HepG2 (cell line): ENCODE data around the gene CDCP1. TPM values are rescaled to one million over a fixed set of nuclear protein-coding genes. Genes with fewer than 3 reads are reported as not detected.

ENCODE experiments used
- ATAC-seq: fragments of 200-7000 bp; cut with Tn5 transposase; 3 replicates; pipeline ENCODE4 v1.9.1; 2020; ENCODE audit warnings: mild to moderate bottlenecking, moderate library complexity
- BruUV-seq: library from RNA; stranded (reverse); fragments of 400-500 nt; replicated peaks from 2 replicates; lab custom pipeline; 2021; lab: Mats Ljungman, UMichigan
- CTCF ChIA-PET: fragments of 300-600 bp; formaldehyde crosslinking; extraction: SDS; loops from one replicate; lab custom pipeline; 2021; ENCODE audit warnings: low total read pairs, inconsistent platforms, low intra/inter-chr PET ratio; lab: Yijun Ruan, JAX
- POLR2A ChIA-PET: fragments of 350-600 bp; sonication (Branson Sonifier 250); formaldehyde crosslinking; loops from one replicate; lab custom pipeline; 2020; ENCODE audit warnings: antibody characterized with exemption, inconsistent platforms; lab: Yijun Ruan, JAX
- DNase-seq: peaks from one replicate; pipeline ENCODE4 v3.0.0-alpha.2; 2015; ENCODE audit warnings: low spot score
- FAIRE-seq: peaks from 3 replicates; lab custom pipeline; 2011; peaks lifted over from hg19 to GRCh38; lab: Jason Lieb, UNC
- H2AFZ ChIP-seq: one replicate; pipeline ENCODE4 v1.6.1; 2011; ENCODE audit warnings: low read length, inconsistent platforms
- H3K27ac ChIP-seq: fragments of 300-600 bp; 3 replicates; pipeline ENCODE4 v1.8.0; 2011; ENCODE audit warnings: mixed run types, mild to moderate bottlenecking, mixed read lengths, low read length, inconsistent platforms; ENCODE audit not compliant: insufficient read depth; ENCODE audit errors: extremely low read length
- H3K27me3 ChIP-seq, 2 experiments: fragments of 200-600 bp in 1 of 2; 2 replicates in 1 of 2; 3 replicates in 1 of 2; pipeline versions ENCODE4 v1.6.0 to v1.8.0; 2011; ENCODE audit warnings: low read length in 2 of 2, mild to moderate bottlenecking in 2 of 2, moderate library complexity in 2 of 2, inconsistent platforms in 1 of 2; ENCODE audit not compliant: insufficient read depth in 2 of 2, control insufficient read depth in 1 of 2
- H3K36me3 ChIP-seq, 2 experiments: fragments of 200-600 bp in 1 of 2; replicated peaks in 1 of 2; 2 replicates in 1 of 2; 3 replicates in 1 of 2; pipeline versions ENCODE4 v1.5.1 to v1.8.0; 2011; ENCODE audit warnings: low read length in 2 of 2, inconsistent platforms in 1 of 2; ENCODE audit not compliant: insufficient read depth in 2 of 2, control insufficient read depth in 1 of 2
- H3K4me1 ChIP-seq: 2 replicates; pipeline ENCODE4 v1.5.1; 2012; ENCODE audit warnings: low read length, inconsistent platforms; ENCODE audit not compliant: insufficient read depth
- H3K4me2 ChIP-seq: 2 replicates; pipeline ENCODE4 v1.6.0; 2011; ENCODE audit warnings: low read depth, low read length, inconsistent platforms
- H3K4me3 ChIP-seq, 3 experiments: fragments of 200-600 bp in 1 of 3; sonication (generic), shearing (Covaris generic) in 1 of 3; replicated peaks in 1 of 3; 2 replicates each; pipeline ENCODE4 v1.5.1; 2011 to 2016; ENCODE audit warnings: low read length in 3 of 3, inconsistent platforms in 2 of 3, low read depth in 2 of 3, mild to moderate bottlenecking in 2 of 3, control low read depth in 1 of 3, mixed read lengths in 1 of 3; ENCODE audit not compliant: insufficient read depth in 1 of 3
- H3K79me2 ChIP-seq: one replicate; pipeline ENCODE4 v1.6.1; 2011; ENCODE audit warnings: low read length, inconsistent platforms; ENCODE audit not compliant: insufficient read depth
- H3K9ac ChIP-seq: 2 replicates; pipeline ENCODE4 v1.6.0; 2011; ENCODE audit warnings: mild to moderate bottlenecking, low read depth, low read length, inconsistent platforms; ENCODE audit not compliant: insufficient read depth
- H3K9me3 ChIP-seq: 2 replicates; pipeline ENCODE4 v1.5.1; 2012; ENCODE audit warnings: mild to moderate bottlenecking, low read length
- H4K20me1 ChIP-seq: 2 replicates; pipeline ENCODE4 v1.6.0; 2011; ENCODE audit warnings: inconsistent platforms, mild to moderate bottlenecking, low read length, moderate library complexity; ENCODE audit not compliant: insufficient read depth
- KMT2A ChIP-seq: sonication (generic); formaldehyde crosslinking; IDR thresholded peaks from 2 replicates; pipeline ENCODE4 v1.4.0; 2020; ENCODE audit warnings: missing genetic modification reagents
- RBM39 ChIP-seq: fragments of 200-400 bp; formaldehyde crosslinking; IDR thresholded peaks from one replicate; pipeline ENCODE4 v1.6.1; 2018; ENCODE audit warnings: antibody characterized with exemption, mild to moderate bottlenecking, low read depth, low read length; ENCODE audit not compliant: poor library complexity, severe bottlenecking
- ZEB1 ChIP-seq: IDR thresholded peaks from 2 replicates; pipeline ENCODE4 v1.6.1; 2012; ENCODE audit warnings: mild to moderate bottlenecking, low read depth, inconsistent platforms; ENCODE audit not compliant: insufficient replicate concordance
- ZFP1 ChIP-seq: IDR thresholded peaks from 2 replicates; pipeline ENCODE4 v1.6.1; 2016
- WGBS: methylation state at CpG from one replicate; pipeline ENCODE4 v1.1.6; 2017; ENCODE audit warnings: low lambda C conversion rate; 5-methylcytosine and 5-hydroxymethylcytosine counted together
- in situ Hi-C: cut with HindIII; loops from 2 replicates; pipeline ENCODE4 v1.10.0; 2017; ENCODE audit warnings: low pct_unique_long_range_greater_than_20kb; ENCODE audit not compliant: extremely low pct_ligation_motif_present
- intact Hi-C: fragments of 100-400 bp; cut with micrococcal nuclease; formaldehyde crosslinking; loops from one replicate; pipeline ENCODE4 v1.10.0; 2022; ENCODE audit not compliant: unreplicated experiment
- polyA plus RNA-seq, 8 experiments: library from polyadenylated mRNA; depleted of rRNA in 3 of 8; stranded (reverse) in 7 of 8; unstranded in 1 of 8; fragments of >200 nt; fragmentation: Illumina TruSeq in 4 of 8; extraction: Trizol in 4 of 8; gene quantifications; 2 replicates each; pipeline versions ENCODE4 v1.2.1 to v1.2.3, GENCODE V29; 2011 to 2016; ENCODE audit warnings: low read depth in 4 of 8, missing spikeins in 1 of 8, mixed read lengths in 1 of 8; ENCODE audit not compliant: insufficient read depth in 1 of 8
- total RNA-seq, 5 experiments: library from RNA; depleted of rRNA; stranded (reverse); fragments of >200 nt; fragmentation: Illumina TruSeq; extraction: Trizol; gene quantifications; 2 replicates each; pipeline ENCODE4 v1.2.3, GENCODE V29; 2016; ENCODE audit warnings: low read depth in 1 of 5
- TF ChIP-seq, protein P1 (sequence below): sonication (generic); formaldehyde crosslinking; IDR thresholded peaks from one replicate; pipeline ENCODE4 v1.5.1; 2020; ENCODE audit warnings: mild to moderate bottlenecking, missing genetic modification reagents; ENCODE audit errors: not compliant biosample characterization
- TF ChIP-seq, protein P2 (sequence below): sonication (generic); formaldehyde crosslinking; IDR thresholded peaks from 2 replicates; pipeline ENCODE4 v1.5.1; 2020; ENCODE audit warnings: missing genetic modification reagents, mild to moderate bottlenecking, borderline replicate concordance
- TF ChIP-seq, protein P3 (sequence below): sonication (generic); formaldehyde crosslinking; IDR thresholded peaks from 2 replicates; pipeline ENCODE4 v1.9.0; 2021; ENCODE audit warnings: missing genetic modification reagents, borderline replicate concordance

The CDCP1 gene
- total and polyA plus RNA-seq, 2 of the 13 experiments (the other 11 are each of a cell fraction or from before 2014, with no cell fraction given), result 0.11 to 0.18 TPM

DNA sequence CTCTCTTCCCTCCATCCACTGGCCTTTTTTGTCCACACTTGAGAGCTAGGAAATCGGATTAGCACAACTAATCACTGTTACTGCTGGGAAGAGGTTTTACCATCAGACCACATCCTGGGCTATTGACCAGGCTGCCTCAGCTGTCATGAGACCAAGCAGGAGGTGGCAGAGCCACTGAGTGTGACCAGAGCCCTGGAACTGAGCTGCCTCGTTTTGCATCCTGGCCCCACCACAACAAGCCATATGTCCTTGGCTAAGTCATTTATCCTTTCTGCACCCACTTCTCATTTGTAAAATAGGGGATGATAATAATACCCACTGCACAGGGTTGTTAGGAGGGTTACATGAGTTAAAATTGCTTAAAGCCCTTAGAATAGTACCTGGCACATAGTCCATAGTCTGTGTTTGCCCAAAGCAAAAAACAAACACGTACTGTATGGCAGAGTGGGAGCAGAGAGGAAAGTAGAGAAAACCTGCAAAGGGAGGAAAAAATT lies 45.8 kb upstream of the CDCP1 start (continued):
- TF ChIP-seq, protein P1, sequence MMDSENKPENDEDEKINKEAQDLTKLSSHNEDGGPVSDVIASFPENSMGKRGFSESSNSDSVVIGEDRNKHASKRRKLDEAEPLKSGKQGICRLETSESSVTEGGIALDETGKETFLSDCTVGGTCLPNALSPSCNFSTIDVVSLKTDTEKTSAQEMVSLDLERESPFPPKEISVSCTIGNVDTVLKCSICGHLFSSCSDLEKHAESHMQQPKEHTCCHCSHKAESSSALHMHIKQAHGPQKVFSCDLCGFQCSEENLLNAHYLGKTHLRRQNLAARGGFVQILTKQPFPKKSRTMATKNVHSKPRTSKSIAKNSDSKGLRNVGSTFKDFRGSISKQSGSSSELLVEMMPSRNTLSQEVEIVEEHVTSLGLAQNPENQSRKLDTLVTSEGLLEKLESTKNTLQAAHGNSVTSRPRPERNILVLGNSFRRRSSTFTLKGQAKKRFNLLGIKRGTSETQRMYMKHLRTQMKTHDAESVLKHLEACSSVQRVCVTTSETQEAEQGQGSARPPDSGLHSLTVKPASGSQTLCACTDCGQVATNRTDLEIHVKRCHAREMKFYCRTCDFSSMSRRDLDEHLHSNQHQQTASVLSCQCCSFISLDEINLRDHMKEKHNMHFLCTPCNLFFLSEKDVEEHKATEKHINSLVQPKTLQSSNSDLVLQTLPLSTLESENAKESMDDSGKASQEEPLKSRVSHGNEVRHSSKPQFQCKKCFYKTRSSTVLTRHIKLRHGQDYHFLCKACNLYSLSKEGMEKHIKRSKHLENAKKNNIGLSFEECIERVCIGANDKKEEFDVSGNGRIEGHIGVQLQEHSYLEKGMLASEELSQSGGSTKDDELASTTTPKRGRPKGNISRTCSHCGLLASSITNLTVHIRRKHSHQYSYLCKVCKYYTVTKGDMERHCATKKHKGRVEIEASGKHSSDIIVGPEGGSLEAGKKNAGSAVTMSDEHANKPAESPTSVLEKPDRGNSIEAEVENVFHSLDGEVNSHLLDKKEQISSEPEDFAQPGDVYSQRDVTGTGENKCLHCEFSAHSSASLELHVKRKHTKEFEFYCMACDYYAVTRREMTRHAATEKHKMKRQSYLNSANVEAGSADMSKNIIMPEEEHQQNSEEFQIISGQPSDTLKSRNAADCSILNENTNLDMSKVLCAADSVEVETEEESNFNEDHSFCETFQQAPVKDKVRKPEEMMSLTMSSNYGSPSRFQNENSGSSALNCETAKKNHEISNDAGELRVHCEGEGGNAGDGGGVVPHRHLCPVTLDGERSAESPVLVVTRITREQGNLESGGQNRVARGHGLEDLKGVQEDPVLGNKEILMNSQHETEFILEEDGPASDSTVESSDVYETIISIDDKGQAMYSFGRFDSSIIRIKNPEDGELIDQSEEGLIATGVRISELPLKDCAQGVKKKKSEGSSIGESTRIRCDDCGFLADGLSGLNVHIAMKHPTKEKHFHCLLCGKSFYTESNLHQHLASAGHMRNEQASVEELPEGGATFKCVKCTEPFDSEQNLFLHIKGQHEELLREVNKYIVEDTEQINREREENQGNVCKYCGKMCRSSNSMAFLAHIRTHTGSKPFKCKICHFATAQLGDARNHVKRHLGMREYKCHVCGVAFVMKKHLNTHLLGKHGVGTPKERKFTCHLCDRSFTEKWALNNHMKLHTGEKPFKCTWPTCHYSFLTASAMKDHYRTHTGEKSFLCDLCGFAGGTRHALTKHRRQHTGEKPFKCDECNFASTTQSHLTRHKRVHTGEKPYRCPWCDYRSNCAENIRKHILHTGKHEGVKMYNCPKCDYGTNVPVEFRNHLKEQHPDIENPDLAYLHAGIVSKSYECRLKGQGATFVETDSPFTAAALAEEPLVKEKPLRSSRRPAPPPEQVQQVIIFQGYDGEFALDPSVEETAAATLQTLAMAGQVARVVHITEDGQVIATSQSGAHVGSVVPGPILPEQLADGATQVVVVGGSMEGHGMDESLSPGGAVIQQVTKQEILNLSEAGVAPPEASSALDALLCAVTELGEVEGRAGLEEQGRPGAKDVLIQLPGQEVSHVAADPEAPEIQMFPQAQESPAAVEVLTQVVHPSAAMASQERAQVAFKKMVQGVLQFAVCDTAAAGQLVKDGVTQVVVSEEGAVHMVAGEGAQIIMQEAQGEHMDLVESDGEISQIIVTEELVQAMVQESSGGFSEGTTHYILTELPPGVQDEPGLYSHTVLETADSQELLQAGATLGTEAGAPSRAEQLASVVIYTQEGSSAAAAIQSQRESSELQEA (CRISPR knock-in tag), result no peak
- TF ChIP-seq ZFP1, result no peak

GRCh38 chr3:45191424-45191823 lies 45.2 kb upstream of the CDCP1 start:
- FAIRE-seq (no peak), DNase-seq (no peak), ATAC-seq (peak; percentile 15)
- ChIA-PET POLR2A (no interaction called here), CTCF (no interaction called here)
- no peaks in the 10 kb centered on the region; a peak in 2 of 5 replicates for H3K27me3 ChIP-seq
- peak overlapping the region; percentile 83 for H3K4me2 ChIP-seq
- whole genome bisulfite sequencing, result 80% methylated on average over 4 of the region's 4 CpGs
- no peak overlapping the region for H2AFZ ChIP-seq
- H3K4me3 ChIP-seq, result peak overlapping the region in 2 of 3 experiments; percentile 22 to 47; a peak in 2 of 6 replicates
- no peak overlapping the region for H3K9ac ChIP-seq
- no TSS peak for BruUV-seq
- intact Hi-C loops, result no loop called here
- peak overlapping the region; percentile 68 for H3K27ac ChIP-seq
- TF ChIP-seq, protein P2, sequence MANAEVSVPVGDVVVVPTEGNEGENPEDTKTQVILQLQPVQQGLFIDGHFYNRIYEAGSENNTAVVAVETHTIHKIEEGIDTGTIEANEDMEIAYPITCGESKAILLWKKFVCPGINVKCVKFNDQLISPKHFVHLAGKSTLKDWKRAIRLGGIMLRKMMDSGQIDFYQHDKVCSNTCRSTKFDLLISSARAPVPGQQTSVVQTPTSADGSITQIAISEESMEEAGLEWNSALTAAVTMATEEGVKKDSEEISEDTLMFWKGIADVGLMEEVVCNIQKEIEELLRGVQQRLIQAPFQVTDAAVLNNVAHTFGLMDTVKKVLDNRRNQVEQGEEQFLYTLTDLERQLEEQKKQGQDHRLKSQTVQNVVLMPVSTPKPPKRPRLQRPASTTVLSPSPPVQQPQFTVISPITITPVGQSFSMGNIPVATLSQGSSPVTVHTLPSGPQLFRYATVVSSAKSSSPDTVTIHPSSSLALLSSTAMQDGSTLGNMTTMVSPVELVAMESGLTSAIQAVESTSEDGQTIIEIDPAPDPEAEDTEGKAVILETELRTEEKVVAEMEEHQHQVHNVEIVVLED, result no peak
- TF ChIP-seq, protein P3, sequence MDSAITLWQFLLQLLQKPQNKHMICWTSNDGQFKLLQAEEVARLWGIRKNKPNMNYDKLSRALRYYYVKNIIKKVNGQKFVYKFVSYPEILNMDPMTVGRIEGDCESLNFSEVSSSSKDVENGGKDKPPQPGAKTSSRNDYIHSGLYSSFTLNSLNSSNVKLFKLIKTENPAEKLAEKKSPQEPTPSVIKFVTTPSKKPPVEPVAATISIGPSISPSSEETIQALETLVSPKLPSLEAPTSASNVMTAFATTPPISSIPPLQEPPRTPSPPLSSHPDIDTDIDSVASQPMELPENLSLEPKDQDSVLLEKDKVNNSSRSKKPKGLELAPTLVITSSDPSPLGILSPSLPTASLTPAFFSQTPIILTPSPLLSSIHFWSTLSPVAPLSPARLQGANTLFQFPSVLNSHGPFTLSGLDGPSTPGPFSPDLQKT, result no peak
- no peak for TF ChIP-seq ZEB1
- TF ChIP-seq RBM39, result no peak
- no peak for TF ChIP-seq KMT2A (CRISPR knock-in tag)
- H4K20me1 ChIP-seq, result no peaks in the 10 kb centered on the region
- no peaks in the 10 kb centered on the region for H3K9me3 ChIP-seq
- H3K36me3 ChIP-seq, result no peaks in the 10 kb centered on the region
- peaks cover 48% of the 10 kb centered on the region for H3K4me1 ChIP-seq
- in situ Hi-C loops, result no loop called here
- H3K79me2 ChIP-seq, result no peaks in the 10 kb centered on the region
